RWPE1 (cell line): ENCODE data around the gene YIPF6.

Experiments used
- CTCF ChIA-PET: fragments of 350-600 bp; sonication (Branson Sonifier 250); formaldehyde crosslinking; extraction: SDS; loops from one replicate; lab custom pipeline; 2021; lab: Yijun Ruan, JAX
- POLR2A ChIA-PET: fragments of 400-600 bp; formaldehyde crosslinking; extraction: SDS; loops from one replicate; lab custom pipeline; 2020; ENCODE audit warnings: antibody characterized with exemption; ENCODE audit not compliant: low non-redundant PET; lab: Yijun Ruan, JAX
- DNase-seq: peaks from one replicate; pipeline ENCODE4 v3.0.0; 2012; ENCODE audit warnings: low spot score
- H3K27ac ChIP-seq: fragments of 450-650 bp; 2 replicates; pipeline ENCODE4 v1.5.1; 2017
- TF ChIP-seq, protein P1 (sequence below): fragments of 450-650 bp; conservative IDR thresholded peaks from 2 replicates; pipeline ENCODE4 v1.5.1; 2017; ENCODE audit warnings: low read depth, mild to moderate bottlenecking

The YIPF6 gene

GRCh38 chrX:68584221-68584620 is 85.4 kb downstream of the YIPF6 start:
- TF ChIP-seq, protein P1, sequence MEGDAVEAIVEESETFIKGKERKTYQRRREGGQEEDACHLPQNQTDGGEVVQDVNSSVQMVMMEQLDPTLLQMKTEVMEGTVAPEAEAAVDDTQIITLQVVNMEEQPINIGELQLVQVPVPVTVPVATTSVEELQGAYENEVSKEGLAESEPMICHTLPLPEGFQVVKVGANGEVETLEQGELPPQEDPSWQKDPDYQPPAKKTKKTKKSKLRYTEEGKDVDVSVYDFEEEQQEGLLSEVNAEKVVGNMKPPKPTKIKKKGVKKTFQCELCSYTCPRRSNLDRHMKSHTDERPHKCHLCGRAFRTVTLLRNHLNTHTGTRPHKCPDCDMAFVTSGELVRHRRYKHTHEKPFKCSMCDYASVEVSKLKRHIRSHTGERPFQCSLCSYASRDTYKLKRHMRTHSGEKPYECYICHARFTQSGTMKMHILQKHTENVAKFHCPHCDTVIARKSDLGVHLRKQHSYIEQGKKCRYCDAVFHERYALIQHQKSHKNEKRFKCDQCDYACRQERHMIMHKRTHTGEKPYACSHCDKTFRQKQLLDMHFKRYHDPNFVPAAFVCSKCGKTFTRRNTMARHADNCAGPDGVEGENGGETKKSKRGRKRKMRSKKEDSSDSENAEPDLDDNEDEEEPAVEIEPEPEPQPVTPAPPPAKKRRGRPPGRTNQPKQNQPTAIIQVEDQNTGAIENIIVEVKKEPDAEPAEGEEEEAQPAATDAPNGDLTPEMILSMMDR: no peak
- DNase-seq: no peak
- CTCF ChIA-PET: interaction anchor here (0.6 kb wide), 1 partner anchor 471 kb away, joined by 3 read pairs; no protein-coding TSS in a partner anchor
- no peak overlapping the region for H3K27ac ChIP-seq
- POLR2A ChIA-PET: no interaction called here
